PFSK-1 (cell line): Measurements from ENCODE around the gene MMP28.

Source experiments
- FOXP2 ChIP-seq: optimal IDR thresholded peaks from 2 replicates; pipeline ENCODE3; 2011; ENCODE audit warnings: borderline replicate concordance, control low read depth, inconsistent platforms; ENCODE audit not compliant: insufficient read depth; ENCODE audit errors: extremely low read length, extremely low read depth
- POLR2AphosphoS5 ChIP-seq: IDR thresholded peaks from 2 replicates; pipeline ENCODE4 v1.6.1; 2012; ENCODE audit warnings: low read depth, mild to moderate bottlenecking, control low read depth, low read length, moderate library complexity
- REST ChIP-seq, 2 experiments: IDR thresholded peaks; 2 replicates each; pipeline versions ENCODE4 v1.6.1 to v1.8.0; 2011 to 2012; ENCODE audit warnings: low read depth in 2 of 2, low read length in 2 of 2, control low read depth in 1 of 2, inconsistent platforms in 1 of 2, mild to moderate bottlenecking in 1 of 2, moderate library complexity in 1 of 2; ENCODE audit not compliant: insufficient read depth in 1 of 2
- SIN3A ChIP-seq: IDR thresholded peaks from 2 replicates; pipeline ENCODE4 v1.6.1; 2012; ENCODE audit warnings: mild to moderate bottlenecking, low read length, moderate library complexity, borderline replicate concordance; ENCODE audit not compliant: insufficient read depth
- TAF1 ChIP-seq: IDR thresholded peaks from 2 replicates; pipeline ENCODE4 v1.6.1; 2012; ENCODE audit warnings: low read length, control low read depth, borderline replicate concordance; ENCODE audit not compliant: insufficient read depth

Gene MMP28

GRCh38 chr17:35773129-35773528 is 22.3 kb downstream of the MMP28 start:
- TF ChIP-seq TAF1 (no peak), FOXP2 (no peak), REST (IDR thresholded peaks at IDR 0.05; ENCODE audit: insufficient read depth in 1 of 2, low read depth in 2 of 2, low read length in 2 of 2) (no peak), SIN3A (no peak), POLR2AphosphoS5 (no peak)

GRCh38 chr17:35769895-35770486 is 25.4 kb downstream of the MMP28 start:
- TF ChIP-seq POLR2AphosphoS5 (no peak), TAF1 (no peak), REST (IDR thresholded peaks at IDR 0.05; ENCODE audit: insufficient read depth in 1 of 2, low read depth in 2 of 2, low read length in 2 of 2) (no peak), SIN3A (no peak), FOXP2 (no peak)

GRCh38 chr17:35768797-35769196 is 26.6 kb downstream of the MMP28 start:
- no peak for TF ChIP-seq SIN3A
- TF ChIP-seq REST (IDR thresholded peaks at IDR 0.05; ENCODE audit: insufficient read depth in 1 of 2, low read depth in 2 of 2, low read length in 2 of 2), result no peak
- no peak for TF ChIP-seq FOXP2
- TF ChIP-seq TAF1, result no peak
- no peak for TF ChIP-seq POLR2AphosphoS5

GRCh38 chr17:35766903-35767510 is 28.4 kb downstream of the MMP28 start:
- no peak for TF ChIP-seq SIN3A
- TF ChIP-seq FOXP2, result no peak
- no peak for TF ChIP-seq REST (IDR thresholded peaks at IDR 0.05; ENCODE audit: insufficient read depth in 1 of 2, low read depth in 2 of 2, low read length in 2 of 2)
- no peak for TF ChIP-seq POLR2AphosphoS5
- no peak for TF ChIP-seq TAF1

- TF ChIP-seq REST (IDR thresholded peaks at IDR 0.05; ENCODE audit: insufficient read depth in 1 of 2, low read depth in 2 of 2, low read length in 2 of 2), result no peak
- TF ChIP-seq POLR2AphosphoS5, result no peak
- no peak for TF ChIP-seq TAF1
- TF ChIP-seq FOXP2, result no peak
- no peak for TF ChIP-seq SIN3A
Observed at GRCh38 chr17:35766489-35766877, 29.0 kb downstream of the MMP28 start.
